ENCODE data around the gene FGF1. TPM values are rescaled to one million over a fixed set of nuclear protein-coding genes. Genes with fewer than 3 reads are reported as not detected.

FGF1 gene
- total RNA-seq, 1 donor from 2014 or later = 9.9 TPM

GRCh38 chr5:142585451-142585850 lies 100.4 kb downstream of the FGF1 start:
- DNase-seq (ENCODE audit: low spot score) = no peak

DNA sequence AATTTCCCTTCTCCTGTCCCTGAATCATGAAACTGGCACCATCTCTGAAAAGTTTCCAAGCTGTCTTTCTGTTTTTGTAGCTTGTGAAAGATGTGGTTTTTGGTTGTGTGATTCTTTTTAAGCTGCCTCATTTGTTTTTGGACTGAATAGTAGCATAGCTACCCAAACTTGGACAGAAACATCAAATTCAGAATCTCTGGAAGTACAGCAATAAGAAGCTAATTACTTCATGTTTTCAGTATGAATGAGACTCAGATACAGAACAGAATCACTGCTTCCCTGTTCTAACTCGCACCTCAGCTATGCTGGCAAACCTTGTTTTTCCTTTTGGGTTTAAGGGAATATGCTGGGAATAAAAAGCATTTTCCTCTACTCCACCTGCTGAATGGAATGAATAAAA lies 101.0 kb downstream of the FGF1 start:
- no peak for DNase-seq (ENCODE audit: low spot score)

GRCh38 chr5:142578161-142578830 lies 107.6 kb downstream of the FGF1 start:
- no peak for DNase-seq (ENCODE audit: low spot score)

DNA sequence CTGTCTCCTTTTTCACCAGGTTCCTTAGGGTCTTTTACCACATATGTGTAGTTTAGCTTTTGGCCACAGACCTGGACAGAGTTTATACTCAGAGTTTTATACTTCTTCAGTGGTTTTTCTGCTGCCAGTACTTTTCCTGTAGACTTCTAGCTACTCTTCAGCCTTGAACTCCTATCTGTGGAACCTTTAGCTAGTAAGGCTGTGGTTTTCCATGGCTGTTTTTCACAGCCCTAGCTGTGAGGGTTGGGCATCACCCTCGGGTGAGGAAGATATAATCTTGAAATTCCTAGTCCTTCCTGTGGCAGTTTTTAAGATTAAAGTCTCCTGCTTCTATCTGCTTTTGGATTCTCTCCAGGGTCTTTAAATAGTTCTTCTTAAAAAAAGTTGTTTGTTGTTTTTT lies 109.1 kb downstream of the FGF1 start:
- DNase-seq (ENCODE audit: low spot score) = no peak

- no peak for DNase-seq (ENCODE audit: low spot score)
Observed at GRCh38 chr5:142576303-142576702, 109.6 kb downstream of the FGF1 start.

DNA sequence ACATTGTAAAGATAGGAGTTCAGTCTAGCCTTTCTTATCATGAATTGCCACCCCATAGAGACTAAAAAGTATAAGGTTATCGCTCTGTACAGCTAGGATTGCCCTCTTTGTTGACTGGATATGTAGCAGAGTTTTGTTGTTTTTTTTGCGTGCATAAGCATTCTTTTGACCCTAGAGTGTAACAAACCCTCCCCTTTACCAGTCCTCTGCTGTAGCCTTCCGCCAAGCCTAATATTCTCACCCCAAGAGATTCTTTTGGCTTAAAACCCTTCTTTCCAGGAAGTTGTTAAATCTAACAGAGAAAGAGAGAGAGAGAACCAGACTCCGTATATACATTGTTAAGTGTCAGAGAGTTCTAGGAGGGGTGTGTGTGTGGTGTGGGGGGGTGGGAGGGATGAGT lies 113.9 kb downstream of the FGF1 start:
- no peak for DNase-seq (ENCODE audit: low spot score)

- no peak for DNase-seq (ENCODE audit: low spot score)
Observed at GRCh38 chr5:142571371-142571770, 114.5 kb downstream of the FGF1 start.

DNA sequence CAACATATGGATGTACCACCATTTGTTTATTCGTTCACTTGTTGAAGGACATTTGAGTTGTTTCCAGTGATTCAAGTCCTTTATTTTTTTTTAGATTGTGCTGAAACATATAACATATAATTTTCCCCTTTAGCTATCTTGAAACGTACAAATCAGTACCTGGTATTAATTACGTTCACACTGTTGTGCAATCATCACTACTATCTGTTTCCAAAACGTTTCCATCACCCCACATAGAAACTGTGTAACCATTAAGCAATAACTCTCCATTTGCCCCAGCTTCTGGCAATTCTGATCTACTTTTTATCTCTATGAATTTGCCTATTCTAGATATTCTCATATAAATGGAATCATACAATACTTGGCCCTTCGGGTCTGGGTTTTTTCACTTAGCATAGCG lies 116.0 kb downstream of the FGF1 start:
- DNase-seq (ENCODE audit: low spot score) = no peak

GRCh38 chr5:142568996-142569335 lies 116.9 kb downstream of the FGF1 start:
- DNase-seq (ENCODE audit: low spot score) = no peak

GRCh38 chr5:142568283-142568995 lies 117.5 kb downstream of the FGF1 start:
- DNase-seq (ENCODE audit: low spot score) = no peak

GRCh38 chr5:142561486-142562097 lies 124.3 kb downstream of the FGF1 start:
- no peak for DNase-seq (ENCODE audit: low spot score)

DNA sequence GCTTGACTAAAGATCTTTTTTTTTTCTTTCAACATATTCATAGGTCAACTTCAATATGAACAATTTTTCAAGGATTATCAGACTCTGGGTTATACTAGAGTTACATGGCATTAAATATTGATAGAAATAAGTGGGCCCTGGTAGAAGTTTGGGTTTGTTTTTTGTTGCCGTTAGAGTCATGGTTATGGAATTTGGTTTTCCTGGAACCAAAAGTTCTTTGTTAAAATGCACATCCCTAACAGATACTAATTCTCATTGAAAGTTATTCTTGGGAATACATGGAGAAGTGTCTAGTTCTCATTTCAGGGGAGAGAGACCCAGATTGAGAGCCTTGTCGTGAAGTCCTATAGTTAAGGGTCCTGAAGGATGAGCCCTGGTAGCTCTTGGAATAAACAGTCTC lies 124.9 kb downstream of the FGF1 start:
- DNase-seq (ENCODE audit: low spot score) = no peak

- DNase-seq (ENCODE audit: low spot score) = no peak
Observed at GRCh38 chr5:142552107-142552506, 133.8 kb downstream of the FGF1 start.

DNA sequence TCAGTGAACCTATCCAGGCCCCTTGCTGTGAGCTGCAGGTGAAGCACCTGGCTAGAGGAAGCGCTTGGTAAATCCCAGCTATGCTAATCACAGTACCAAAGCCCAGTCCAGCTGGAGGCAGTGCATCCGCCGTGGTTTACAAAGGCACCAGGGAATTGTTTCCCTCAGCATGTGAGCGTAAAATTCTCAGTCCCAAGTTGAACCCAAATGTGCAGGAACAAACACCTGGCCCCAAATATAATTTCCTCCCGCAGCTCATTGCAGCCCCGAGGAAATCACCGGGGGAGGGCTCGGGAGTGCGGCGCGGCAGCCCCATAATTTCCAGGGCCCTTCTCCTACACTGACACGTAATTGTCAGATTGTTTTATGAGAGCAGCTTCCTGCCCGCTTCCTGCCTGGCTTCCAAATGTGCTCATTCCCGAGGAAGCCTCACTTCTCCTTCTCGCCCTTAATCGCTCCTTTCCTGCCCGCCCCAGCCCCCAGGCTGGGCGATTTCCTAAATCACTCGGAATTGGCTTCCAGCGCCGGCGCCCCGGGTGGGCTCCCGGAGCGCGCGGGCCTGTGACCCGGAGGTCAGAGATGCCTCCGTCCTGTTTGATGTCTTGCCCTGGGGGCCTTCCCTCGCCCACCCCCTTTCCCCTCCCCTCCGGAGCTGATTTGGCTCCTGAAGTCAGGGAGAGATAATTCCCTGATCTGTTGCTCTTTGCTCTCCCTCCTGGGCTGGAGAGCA lies 134.4 kb downstream of the FGF1 start:
- DNase-seq (ENCODE audit: low spot score) = no peak

- DNase-seq (ENCODE audit: low spot score) = no peak
Observed at GRCh38 chr5:142550471-142550870, 135.4 kb downstream of the FGF1 start.

DNA sequence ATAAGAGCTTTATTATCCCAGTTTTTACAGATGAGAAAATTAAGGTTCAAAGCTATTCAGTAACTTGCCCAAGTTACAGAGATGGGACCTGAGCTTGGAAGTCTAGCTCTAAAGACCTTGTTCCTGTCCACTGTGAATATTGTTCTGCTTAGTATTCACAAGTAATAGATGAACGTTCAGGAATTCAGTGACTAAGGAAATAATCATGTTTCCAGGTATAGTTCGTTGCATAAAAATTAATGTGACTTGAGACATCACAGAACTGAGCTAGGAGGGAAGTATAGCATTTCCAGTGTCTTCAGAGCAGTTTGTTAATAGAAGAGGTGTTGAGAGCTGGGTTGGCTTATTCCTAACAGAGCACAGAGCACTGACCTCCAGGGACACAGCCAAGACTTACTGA lies 136.1 kb downstream of the FGF1 start:
- DNase-seq (ENCODE audit: low spot score) = no peak

DNA sequence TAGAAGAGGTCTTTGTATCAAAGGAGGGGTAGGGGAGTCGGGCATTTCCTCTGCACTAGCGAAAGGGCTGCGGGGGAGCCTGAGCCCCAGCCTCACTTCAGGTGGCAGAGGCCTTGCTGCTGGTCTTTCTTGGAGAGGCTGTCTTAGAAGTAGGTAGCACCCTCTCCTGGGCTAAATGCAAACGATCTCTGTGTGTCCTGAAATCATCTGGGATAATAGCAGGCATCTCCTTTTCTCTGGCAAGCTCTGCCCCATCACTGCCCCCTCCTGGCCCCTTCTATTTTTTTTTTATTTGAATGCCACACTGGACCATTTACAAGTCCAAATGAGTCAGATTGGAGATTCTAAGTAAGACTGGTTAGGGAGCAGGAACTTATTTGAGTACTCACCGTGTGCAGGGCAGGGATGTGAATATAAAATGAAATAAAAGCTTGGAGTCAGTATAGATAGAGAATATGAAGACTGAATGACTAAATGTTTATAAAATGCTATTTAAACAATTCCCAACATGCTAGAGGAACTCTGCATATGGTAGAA lies 137.1 kb downstream of the FGF1 start:
- DNase-seq (ENCODE audit: low spot score) = no peak

- DNase-seq (ENCODE audit: low spot score) = no peak
Observed at GRCh38 chr5:142547445-142548380, 138.2 kb downstream of the FGF1 start.

GRCh38 chr5:142545650-142546322 lies 140.1 kb downstream of the FGF1 start:
- no peak for DNase-seq (ENCODE audit: low spot score)
